LNCAP (cell line): ENCODE results near the gene RPH3AL.

Experiments used
- CTCF ChIP-seq: fragments of 450-650 bp; IDR thresholded peaks from 2 replicates; pipeline ENCODE4 v1.5.1; 2017; ENCODE audit warnings: mild to moderate bottlenecking

The RPH3AL gene

GRCh38 chr17:231966-232807 lies 120.4 kb downstream of the RPH3AL start:
- TF ChIP-seq CTCF: no peak

- TF ChIP-seq CTCF: no peak
These were observed 121.2 kb downstream of the RPH3AL start for GRCh38 chr17:231191-231965.

- no peak for TF ChIP-seq CTCF
These were observed 122.2 kb downstream of the RPH3AL start for GRCh38 chr17:230395-230770.

- TF ChIP-seq CTCF: no peak
These were observed 122.8 kb downstream of the RPH3AL start for GRCh38 chr17:229709-230394.

DNA sequence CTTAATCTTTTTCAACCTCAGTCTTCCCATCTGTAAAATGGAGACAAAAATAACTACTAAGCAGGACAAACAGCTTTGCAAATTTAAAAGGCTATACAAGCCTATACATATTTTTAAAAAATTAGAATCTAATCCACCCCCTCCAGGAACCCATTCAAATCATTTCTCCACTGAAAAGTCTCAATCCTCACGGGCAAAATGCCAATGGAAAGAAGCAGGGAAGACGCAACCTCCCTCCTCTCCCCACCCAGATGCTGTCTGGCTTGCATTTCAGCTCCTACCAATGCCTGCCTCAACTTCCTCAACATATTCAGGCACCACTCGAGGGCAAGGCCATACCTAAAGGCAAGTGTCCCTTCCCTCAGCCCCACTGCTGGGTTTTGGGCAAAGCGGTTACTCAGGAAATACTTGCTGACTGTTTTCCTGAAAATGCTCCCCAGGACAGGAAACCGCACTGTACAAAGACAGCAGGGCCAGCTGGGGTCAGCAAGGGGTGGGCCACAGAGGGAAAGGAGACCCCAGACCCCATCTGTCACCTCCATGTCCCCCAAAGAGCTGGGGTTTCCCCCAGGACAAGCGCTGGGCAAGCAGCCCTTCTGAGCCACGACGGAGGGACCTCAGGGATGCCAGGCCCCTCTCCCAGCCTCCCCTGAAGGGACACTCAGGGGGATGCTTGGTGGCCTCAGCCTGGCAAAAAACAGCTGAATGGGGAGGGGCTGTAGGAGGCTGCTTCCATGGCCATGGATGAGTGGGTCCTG lies 123.5 kb downstream of the RPH3AL start:
- no peak for TF ChIP-seq CTCF

- no peak for TF ChIP-seq CTCF
These were observed 124.5 kb downstream of the RPH3AL start for GRCh38 chr17:227946-228615.
